ENCODE results near the gene FHIT.
A peak's percentile ranks its signal among the peaks of the same experiment; 100 is the strongest.

The FHIT gene

DNA sequence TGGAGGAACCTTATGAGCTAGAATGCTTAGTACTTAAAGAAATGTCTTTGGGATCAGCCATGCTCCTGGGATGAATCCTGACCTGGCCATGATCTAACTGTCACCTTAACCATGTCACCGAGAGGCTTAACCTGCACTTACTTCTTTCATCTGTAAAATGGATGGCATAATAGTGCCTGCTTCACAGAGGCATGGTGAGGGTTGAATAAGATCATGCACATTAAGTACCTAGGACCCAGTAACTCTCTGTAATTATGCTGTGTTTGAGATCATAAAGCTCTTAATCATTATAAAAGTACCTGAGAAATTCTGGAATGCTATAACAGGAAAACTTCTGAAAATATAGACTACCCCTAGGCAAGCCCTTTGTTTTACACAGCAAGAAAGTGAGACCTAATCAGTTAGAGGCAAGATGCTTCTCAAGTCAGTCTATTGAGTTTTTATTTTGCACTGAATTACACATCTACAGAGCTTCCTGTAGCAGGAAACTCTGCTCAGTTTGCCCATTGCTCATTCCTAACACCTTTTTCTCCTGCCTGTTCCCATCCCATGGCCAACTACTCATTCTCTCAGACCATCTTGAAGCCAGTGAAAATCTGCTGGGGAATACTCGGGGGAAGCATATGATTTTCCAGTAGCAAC is 1185.9 kb downstream of the FHIT start:
- DNase-seq, result no peak

DNA sequence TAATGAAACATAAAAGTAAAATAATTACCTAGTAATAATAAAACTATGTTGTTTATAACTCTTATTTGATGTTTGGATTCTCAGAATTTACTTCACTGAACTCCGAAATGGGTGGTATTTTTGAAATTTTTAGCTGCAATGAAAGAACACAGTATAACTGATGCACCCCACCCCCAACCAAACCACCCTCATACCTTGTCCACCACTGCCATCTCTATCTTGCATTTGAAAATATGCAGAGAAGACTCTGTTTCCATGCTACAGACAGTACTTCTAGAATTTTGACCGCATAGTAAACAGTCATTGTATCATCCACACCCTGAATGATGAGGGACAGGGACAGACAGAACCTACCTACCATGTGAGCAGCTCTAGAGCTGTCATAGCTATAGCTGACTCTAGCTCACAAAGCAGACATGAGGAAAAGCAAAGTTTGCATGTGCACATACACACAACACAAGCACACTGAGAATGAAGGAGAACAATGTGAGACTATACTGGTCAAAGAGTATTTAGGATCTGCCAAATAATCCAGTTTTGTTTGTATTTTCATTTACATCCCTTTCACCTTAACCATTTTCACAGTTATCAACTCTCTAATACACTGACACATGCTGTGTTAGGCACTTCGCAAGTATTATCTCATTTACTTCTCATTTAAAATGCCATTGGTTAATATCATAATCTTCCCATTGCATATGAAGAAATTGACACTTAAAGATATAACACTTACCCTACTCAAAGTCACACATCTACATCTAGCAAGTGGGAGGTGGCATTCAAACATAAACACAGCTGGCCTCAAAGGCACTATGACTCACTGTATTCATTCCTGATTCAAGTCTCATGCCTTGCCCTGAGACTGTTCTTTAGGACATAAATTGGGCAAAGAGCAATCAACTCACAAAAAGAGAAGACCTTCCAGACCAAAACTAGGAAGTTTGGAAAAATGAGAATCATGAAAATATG is 1186.8 kb downstream of the FHIT start:
- peak; percentile 34 for DNase-seq

DNA sequence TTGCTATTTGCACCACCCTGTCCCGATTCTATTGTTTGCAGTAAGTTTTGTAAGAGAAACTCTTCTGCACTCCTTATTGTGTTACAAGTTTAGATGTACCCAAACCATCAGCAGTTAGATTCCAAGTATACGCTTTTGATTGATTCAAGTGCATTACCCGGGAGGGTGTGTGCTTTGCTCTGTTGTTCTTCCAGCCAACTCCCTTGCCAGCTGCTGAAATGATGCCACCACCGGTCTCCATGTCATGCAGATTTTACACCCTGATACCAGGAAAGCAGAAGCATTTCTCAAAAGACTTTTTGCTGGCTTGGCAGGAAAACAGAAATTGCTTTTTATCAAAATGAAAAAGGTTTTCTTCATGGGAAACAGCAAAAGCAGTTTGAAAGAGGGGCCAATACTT is 1194.8 kb downstream of the FHIT start:
- DNase-seq, result no peak

DNA sequence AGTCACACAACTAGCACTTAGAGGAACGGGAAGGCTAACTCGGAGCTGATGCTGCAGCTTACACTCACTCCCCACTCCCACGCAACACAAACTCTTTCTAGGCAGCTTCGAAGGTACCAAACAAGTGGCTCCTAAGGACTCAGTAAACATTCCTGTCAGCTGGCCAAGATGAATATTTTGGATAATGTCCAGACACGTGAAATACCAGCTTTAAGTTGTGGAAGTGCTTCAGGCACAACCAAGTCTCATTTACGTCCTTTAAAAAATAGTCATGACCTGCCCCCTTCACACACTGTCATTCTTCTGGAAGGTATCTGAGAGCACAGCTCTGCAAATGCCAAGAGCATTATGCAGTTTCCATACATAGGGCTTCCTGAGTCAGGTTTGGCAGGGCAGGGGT is 1195.5 kb downstream of the FHIT start:
- no peak for DNase-seq

DNA sequence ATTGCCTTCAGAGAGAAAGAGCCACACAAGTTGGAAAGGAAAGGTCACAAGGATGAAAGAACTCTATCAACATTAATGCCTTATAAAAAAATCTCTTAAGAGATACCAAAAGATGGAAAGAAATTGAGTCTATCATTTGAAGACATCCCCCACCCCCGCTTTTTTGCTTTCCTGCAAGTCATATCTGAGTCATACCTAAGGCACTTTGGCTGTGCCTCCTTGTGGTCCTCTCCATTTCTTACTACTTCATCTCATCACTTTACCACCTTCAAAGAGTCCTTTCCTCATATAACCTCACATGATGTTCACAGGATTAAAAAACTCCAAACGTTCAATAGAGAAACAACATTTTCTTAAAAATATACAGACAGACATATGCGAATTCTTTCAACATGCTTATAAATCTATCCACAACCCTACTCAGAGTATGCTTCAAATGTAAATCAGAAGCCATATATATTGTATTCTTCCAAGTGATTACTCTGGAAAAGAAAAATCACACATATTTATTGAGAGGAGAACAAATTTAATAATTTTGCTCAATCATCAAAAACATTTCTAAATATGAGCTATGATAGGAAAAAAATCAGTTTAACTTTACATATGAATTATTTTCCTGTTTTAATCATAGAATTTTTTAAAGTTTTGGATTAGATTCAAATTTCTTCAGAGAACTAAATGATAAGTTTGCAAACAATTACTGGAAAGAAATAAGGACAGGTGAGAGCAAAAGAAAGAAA is 1197.6 kb downstream of the FHIT start:
- peak; percentile 16 for DNase-seq

DNA sequence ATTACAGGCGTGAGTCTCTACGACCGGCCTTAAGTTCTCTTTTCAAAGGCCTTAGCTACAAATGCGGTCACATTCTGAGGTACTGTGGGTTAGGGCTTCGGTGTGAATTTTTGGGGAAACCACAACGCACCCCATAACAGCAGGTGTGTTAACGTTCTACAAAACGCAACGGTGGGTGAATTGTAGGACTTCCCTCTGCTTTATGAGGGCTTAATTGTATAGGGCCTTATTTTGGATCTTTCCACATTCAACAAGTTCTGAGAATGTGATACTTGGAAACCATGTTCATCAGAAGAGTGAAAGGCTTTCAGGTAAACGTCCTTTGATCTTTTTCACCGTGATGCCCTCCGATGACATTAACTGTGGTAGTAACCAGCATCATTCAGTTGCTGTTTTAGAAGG is 1202.8 kb downstream of the FHIT start:
- DNase-seq, result no peak

DNA sequence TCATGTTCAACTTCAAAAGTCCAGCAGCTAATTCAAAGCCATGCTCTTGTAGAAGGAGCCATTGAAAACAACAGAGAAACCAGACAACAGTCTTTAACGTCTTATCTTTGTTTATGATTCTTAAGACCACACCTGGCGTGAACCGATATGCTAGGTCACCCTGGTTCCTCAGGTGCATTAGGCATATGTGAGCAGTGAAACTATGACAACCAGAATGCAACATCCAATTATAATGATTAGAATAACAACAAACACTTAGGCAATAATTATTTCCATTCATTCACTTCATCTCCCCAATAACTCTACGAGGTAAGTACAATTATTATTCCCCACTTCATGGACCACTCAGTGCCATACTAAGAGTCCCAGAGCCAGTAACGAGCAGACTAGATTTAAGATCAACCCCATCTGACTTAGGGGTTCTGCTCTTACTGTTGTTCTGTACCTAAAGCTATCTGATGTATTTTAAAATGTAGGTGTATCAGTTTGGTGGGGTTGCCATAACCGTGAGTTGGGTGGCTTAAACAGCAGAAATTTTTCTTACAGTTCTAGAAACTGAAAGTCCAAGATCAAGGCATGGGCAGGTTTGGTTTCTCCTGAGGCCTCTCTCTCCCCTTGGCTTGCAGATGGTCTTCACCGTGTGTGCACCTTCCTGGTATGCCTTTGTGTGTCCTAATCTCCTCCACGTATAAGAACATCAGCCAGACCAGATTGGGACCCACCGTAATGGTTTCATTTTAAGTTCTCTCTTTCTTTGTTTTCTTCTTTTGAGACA is 1203.6 kb downstream of the FHIT start:
- no peak for DNase-seq

DNA sequence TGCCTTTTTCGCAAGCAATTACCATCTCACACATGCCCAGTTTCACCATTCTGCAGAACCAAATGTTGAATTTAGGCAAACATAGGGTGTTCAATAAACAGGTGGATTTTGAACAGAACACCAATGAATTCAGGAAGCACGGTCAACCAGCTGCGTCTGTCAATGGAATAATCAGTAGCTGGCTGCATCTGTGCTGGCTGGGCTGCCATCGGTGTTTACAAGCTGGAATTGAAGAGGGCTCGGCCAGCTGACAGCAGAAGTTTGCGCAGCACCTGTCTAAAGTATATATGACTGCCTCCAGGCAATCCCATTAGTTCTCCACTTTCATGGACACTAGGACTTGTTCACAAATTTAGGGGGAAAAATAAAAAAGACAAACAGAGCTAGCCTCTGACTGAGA is 1205.0 kb downstream of the FHIT start:
- DNase-seq, result no peak

DNA sequence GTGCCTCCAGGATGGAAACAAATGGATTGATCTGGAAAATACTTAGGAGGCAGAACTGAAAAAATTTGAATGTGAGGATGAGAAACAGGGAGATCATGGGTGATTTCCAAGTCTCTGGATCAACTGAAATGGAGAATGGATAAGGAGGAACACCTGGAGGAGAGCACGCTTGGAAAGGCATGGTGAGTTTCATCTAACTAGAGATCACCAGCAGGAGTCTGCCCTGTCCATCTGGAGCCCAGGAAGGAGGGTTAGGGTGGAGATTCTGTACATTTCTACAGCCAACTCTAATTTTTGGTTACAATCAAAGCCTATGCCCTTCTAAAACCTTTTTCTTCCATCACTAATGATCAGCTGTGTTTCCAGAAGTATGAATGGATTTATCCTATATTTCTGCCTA is 1205.6 kb downstream of the FHIT start:
- no peak for DNase-seq

DNA sequence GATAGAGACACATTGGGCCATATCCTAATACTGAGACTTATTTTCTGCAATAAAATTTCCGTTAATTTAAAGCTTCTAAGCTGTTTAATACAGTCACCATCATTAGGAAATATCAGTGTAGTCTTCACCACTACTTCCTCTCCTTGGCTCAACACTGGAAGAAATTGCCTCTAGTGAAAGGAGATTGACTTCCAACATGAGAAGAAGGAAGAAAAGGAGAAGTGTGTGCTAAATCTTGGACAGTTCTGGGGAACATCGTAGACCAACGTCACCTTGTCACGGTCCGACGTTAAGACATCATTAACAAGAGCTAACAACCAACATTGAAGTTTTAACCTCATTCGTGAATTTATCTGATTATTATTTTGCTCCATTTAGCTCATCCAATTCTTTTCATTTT is 1214.4 kb downstream of the FHIT start:
- DNase-seq, result no peak

DNA sequence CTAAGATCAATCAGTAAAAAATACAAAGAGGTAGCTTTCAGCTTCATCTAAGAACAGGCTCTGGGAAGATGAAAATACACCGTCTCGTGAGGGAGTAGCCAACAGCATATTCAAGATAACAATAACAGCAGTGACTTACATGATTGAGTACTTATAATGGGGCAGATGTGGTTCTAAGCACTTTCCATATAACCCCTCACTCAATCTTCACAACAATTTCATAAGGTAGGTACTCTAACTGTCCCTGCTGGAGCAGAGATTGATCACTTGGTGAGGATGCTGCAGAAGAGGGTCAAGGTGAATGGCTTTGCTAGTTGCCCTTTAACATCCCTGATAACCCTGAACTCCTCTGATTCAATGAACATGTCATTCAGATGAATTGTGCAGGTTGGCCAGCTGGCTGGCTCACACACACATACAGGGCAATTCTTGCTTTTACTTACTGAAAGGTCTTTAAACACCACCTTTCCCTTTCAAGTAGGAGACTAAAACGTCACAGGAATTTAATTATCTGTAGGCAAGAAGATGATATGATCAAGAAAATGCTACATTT is 1217.3 kb downstream of the FHIT start:
- no peak for DNase-seq

DNA sequence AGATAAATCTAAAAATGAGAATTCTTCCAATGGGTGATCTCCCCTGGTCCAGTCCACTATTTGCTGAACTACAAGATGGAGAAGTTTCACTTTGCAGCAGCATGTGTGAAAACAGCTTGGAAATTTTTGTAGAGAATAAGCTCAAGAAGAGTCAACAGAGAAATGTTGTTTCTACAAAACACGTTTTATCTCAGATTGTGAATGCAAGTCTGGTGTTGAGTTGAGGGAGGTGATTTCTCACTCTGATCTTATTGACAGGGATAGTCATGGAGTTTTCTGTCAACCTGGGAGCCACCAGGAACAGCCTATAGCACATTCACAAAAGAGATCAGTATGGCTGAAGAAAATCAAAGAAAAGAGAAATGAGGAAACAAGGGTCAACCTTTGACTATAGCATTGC is 1220.3 kb downstream of the FHIT start:
- DNase-seq, result no peak

DNA sequence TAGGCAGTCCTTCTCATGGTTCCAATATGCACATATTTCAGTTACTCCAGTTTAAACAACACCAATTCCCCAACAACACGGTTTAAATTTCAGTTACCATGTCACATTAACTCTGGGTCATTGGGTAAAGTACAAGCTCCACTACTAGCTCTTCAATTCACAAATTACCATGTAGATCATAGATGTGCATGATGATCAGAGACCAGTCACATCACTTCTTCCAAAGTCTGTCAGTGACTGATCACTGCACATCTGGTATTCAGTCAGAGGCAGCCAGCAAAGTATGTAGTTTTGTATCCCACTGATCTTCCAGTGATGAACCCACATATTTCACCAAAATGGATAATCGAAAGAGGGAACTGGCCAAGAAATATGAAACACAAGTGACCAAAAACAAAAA is 1223.0 kb downstream of the FHIT start:
- DNase-seq, result no peak

DNA sequence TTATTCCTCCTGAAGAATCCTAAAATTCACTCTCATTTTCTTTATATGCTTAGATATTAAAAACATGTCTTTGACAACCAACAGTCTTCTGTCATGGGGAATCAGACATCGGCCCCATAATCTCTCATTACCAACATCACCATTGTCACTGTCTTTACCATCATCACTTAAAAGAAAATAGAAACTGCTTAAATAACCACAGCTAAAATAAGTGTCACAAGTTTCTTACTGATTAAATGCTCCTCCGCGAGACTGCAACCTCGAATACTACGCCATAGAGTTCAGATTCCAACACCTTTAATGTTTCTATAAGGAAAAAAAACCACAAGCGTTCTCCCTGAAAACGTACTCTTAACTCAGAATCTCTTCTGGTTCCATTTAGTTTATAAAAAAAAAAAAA is 1223.9 kb downstream of the FHIT start:
- DNase-seq, result no peak

DNA sequence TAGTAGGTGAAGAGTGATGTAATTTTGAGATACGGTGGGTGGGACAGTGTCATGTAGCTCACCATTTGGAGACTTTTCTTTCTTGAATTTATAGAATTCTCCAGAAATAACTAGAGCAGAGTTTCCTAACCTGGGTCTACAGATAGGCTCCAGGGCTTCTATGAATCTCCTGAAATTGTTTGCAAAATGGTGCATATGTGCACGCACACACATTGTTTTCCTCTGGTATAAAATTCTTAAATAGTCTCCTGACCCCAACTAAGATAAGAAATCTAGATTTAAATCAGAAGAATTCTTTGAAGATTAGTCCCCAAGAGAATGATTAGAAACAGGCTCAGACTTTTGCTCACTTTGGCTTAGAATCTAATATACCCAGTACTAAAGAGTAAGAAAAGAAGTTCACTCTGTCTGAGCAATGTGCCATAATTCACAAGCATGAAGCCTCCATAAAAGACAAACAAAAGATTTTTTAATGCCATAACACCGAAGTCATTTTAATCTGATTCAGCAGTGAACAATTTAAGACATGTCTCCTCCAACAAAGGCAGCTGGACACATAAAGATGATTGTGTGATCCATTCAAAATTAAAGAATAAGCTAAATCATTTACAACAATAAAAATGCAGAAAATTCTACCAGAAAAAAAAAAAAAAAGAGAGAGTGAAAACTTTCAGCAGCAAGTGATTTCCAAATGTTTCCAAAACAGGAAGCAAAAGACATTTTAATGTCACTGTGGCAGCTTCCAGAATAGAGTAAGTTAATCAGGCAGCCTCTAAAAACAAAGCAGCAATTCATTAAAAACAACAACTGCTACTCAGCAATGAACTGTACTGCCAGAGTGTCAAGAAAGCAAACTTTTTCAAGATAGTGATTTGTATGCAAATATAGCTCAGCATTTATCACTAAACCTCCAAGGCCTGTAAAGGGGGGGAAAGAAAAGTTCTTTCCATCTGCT is 1225.9 kb downstream of the FHIT start:
- DNase-seq, result no peak

DNA sequence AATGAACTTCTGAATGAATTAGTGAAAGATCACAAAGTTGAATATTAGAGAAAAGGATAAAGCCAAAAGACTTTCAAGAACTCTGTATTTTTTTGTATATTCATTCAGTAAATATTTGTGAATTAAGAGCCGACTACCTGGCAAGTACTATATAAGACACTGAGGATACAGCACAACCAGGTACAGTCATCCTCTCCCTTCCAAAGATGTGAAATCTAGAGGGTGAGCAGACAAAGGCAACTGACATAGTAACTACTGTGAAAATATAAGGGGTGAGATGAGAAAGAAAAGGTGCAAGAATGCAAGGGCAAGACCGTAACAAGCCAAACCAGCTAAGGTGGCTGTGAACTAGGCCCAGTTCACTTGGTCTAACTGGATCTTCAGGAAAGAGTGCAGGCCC is 1226.9 kb downstream of the FHIT start:
- no peak for DNase-seq

DNA sequence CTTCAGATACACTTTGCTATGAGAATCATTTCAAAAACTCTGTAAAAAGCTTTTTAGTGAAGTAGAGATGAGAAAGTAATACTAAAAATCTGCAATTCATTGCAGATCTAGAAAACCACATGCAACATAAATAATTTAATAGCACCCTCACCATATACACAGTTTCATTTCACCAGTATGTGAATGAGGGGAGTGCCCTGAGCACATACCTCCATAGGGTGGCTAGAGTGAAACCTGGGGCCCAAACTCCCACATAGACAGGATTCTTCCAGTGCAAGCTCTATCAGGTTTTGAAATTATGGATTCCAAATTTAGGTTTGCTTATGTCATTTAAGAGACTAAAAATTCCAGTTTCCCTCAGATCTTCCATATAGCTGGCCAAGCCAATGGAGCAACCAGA is 1228.1 kb downstream of the FHIT start:
- DNase-seq, result no peak

DNA sequence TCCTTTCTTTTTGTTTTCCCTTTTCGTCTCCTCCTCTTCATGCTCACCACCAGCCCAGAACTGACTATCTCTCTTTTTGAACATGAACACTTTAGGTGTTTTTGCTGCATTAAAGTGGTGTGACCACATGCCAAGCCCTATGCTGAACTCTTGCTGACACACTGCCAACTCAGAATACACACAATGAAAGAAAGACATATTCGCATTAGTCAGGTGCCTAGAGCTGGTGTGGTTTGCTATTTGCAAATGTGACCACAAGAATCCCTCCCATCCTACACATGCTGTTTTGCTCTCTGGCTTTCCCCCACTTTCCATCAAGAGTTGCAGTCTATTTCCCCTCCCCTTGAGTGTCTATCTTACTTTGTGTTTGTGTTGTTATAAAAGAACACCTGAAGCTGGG is 1233.6 kb downstream of the FHIT start:
- DNase-seq, result peak; percentile 52

DNA sequence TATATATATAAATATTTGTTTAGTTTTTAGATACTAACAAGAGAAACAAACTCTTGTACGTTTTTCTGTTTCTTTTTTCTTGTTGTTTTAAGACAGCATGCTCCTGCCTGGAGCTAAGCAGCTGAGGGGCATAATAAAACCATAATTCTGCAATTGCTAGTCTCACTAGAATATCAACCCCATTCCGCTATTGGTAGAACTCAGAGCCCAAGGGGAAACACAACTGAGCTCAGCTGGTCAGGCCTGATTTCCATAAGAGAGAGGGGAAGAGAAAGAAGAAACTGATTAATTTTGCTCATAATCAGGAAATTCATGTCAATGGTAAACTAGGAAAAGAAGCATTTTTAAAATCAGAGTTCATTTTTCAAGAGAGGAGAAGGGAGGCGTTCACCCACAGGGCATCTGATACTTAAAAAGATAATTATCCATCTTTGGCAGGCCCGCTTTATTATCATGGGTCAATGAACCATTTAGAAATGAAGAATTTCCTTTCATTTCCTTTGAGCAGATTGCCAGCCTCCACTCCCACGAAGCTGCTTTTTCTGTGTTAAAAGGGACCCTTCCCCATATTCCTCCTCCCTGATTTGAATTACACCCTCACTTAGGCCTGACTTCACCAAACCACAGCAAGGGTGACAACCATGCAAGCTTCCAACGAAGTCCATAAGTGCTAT is 1236.1 kb downstream of the FHIT start:
- DNase-seq, result no peak

DNA sequence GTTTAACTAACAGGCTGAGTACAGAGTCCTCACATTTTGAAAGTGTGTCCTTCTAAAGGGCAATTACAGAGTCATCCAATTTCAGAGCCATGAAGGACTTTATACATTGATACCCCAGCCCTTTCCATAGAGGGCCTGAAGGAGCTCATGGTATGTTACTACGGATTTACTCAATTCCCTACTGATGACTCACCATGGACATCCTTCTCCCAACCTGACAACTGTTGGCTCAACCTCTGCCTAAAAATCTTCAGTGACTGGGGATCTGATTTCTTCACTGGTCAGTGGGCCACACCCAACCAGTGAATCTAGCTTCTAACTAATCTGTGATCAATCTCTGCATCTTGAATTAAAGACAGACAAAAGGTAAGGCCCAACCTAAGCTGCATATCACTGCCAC is 1238.0 kb downstream of the FHIT start:
- peak; percentile 42 for DNase-seq

DNA sequence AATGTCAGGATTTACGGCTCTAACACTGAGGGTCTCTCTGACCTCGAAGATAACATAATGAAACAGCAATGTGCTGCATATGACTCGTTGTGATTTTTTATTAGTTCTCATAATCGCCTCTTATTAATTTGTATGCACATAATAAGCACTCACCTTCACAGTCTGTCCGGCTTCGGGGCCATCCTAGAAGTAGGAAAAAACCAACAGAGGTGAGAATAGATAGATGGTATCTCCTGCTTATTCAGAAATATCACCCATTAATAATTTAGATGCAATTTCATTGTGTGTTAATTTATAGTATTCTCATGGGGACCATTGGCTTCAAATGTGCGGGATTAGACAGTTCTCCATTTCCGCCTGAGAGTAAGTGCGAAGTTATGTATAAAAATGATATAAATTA is 1240.0 kb downstream of the FHIT start:
- no peak for DNase-seq
